Measurements from ENCODE around the gene FAM222B.
"Not testable (repeated sequence)": the region's sequence is repeated elsewhere in the genome, so short reads cannot be mapped to it uniquely, and the experiment has no call there.

The FAM222B gene, protein sequence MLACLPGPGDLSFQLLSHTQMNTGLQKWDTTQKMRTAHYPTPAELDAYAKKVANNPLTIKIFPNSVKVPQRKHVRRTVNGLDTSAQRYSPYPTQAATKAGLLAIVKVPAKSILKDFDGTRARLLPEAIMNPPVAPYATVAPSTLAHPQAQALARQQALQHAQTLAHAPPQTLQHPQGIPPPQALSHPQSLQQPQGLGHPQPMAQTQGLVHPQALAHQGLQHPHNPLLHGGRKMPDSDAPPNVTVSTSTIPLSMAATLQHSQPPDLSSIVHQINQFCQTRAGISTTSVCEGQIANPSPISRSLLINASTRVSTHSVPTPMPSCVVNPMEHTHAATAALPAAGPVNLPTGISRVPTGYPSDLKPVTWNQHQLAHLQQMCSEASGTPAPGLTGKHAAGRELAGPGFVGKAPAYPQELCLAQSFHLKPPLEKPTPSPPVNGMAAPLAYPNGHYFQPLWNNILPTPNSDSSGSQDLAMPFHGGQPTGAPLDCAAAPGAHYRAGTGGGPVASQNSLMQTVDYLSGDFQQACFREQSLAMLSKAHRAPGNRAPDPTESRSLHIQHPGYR

DNA sequence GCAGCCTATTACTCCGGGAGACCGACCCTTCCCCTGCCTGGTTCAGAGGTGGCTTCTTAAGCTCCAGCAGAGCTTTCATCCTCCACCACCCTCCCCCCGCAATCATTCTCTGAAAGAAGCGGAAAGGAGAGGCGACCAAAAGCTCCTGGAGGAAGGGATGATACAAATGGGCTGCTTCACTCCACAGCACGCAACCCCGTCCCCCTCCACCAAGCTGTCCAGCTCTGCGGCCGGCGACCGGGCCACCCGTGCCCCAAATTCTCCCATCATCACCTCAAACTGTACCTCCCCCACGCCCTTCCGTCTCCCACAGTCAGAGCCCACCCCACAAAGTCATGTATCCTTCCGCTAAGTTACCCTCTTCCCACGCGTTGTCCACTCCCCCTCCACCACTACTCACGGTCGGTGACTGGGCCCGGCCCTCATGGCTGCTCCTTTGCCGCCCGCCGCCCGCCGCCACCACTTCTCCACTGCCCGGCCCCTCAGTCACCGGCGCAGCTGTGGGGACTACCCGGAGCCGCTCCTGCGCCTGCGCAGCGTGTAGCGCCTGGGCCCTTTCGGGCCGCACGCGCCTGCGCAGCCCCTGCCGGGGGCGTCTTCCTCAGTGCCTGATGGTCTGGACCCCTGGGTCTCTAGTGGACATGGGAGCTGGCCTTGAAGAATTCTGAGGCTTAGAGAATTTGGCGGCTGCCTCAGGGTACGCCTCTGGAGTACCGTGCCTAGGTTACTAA lies at the start of gene FAM222B:
TSS of gene FAM222B (minus strand) at position 509 of the 731 bp plus-strand sequence. CDS start 76,123 bp downstream, outside the sequence.
- peak; percentile 80 for DNase-seq

DNA sequence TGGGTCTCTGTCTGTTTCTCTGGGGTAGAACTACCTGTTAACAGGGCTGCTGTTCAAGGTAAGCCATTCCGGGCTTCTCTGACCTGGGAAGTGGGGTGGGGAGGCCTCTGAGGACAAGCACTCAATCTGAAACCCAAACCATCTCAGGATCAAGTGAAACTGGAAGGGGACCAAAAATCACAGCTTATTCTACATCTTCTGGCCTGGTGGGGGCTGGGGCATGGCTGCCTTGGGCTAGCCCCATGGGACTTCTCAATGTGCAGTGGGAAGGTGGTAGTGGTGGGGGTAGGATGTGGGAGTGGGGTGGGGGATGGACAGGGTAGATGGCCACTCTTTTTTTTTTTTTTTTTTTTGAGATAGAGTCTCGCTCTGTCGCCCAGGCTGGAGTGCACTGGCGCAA lies 49.4 kb upstream of the FAM222B start:
- no peak for DNase-seq

DNA sequence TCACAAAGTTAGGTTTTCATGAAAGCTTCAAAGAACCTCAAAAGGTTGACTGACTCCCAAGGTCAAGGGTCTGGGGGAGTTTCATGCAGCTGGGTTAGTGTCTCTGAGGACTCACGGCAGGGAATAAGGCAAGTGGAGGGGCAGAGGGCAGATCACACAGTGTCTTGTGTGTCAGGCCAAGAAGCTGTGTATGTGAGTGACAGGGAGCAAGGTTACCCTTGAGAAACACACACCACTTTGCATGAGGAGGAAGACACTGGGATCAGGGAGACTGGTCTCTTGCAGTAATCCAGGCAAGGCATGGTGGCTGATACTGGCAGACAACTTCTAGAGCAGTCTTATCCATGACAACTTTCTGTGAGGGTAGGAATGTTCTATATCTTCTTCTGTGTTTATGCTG lies 48.6 kb upstream of the FAM222B start:
- no peak for DNase-seq

DNA sequence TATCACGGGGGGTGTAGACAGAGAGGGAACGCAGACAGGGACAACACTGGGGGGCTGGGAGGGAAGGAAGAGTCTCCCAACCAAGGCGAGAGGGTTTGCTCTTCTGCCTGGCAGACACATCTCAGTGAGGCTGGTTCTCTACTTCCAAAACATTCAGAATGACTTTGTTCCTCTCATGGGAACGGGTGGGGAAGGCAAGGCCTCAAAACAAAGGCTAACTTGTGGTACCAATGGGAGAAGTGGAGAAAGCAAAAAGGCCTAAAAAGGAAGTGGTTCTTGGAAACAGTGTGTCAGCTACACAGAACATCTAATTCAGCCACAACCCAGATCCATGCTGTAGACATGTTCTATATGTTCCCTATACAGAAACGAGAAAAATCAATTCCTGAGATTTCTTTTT lies 47.4 kb upstream of the FAM222B start:
- no peak for DNase-seq

DNA sequence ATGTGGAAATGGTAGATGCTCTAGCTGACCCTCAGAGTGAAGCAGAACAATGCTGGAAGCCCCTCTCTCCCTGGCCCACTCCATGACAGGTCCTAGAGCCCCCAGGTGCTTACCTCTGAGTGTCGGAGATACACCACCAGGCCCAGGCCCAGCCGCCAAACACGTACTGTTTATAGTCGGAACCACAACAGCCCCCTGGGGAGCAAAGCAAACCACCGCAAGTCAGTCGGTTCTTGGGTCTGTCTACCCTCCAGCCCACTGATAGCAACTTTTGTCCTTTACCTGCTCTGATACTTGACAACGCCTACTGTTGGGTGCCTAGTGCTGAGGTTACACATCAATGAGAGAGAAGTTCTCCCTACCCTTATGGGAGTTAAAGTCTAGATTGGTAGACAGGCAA lies 46.2 kb upstream of the FAM222B start:
- DNase-seq = no peak

DNA sequence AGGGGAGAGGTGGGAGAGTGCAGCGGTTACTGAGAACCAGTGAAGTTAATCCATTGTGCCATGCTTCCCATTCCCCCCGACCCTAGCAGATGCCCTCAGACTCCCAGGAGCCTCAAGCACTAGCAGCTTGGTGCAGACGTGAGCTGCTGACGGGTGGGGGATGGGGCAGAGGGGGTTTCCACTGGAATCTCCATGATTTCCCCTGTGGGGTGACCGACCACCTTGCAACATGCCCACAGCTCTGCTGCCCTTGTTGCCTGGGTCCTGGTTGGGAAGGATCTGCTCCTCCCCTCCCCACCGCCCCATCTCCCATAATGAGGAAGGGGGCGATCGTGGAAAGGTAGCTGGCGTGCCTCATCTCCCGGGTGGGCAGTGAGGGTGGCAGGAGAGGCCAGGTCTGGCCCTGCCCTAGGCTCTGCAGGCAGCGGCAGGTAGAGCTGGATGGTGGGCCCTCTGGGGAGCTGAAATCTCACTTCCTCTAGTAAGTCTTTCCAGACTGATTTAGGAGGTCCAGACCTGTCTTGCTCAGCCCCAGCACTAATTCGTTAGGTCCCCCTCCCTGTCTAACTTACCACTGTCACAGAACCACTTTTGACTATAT lies 45.4 kb upstream of the FAM222B start:
- no peak for DNase-seq

DNA sequence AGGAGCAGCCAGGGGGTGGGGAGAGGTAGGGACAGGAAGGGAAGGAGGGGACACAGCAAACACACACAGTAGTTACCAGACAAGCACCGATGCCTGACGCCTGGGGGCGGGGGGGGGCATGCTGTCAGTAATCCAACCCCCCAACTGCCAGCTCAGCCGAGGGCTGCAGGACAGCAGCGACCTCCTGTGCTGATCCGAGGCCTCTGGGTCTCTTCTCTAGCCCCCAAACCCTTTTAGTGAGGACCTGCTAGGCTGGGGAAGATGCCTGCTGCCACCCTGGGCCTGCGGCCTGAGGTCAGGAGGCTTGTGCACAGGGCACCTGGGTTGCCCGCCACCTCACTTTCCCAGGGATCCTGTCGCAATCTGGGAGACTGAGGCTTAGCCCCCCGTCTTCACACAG lies 43.4 kb upstream of the FAM222B start:
- DNase-seq = no peak

DNA sequence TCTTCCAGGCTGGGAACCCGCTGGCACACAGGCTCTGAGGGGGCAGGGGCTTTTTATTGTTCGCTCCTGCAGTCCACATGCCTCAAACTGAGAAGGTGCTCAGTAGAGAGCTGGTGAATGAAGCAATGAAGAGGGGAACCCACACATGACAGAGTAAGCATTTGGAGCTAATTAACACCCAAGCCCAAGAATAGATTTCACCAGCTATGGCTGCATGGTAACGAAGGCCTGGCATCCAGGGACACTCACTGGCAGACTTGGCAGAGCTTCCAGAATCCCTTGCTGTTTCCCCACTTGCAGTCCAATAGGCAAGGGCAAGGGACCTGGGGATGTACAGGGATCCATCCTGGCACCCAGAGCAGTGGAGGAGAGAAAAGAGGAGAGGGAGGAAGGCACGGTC lies 42.8 kb upstream of the FAM222B start:
- DNase-seq = no peak

DNA sequence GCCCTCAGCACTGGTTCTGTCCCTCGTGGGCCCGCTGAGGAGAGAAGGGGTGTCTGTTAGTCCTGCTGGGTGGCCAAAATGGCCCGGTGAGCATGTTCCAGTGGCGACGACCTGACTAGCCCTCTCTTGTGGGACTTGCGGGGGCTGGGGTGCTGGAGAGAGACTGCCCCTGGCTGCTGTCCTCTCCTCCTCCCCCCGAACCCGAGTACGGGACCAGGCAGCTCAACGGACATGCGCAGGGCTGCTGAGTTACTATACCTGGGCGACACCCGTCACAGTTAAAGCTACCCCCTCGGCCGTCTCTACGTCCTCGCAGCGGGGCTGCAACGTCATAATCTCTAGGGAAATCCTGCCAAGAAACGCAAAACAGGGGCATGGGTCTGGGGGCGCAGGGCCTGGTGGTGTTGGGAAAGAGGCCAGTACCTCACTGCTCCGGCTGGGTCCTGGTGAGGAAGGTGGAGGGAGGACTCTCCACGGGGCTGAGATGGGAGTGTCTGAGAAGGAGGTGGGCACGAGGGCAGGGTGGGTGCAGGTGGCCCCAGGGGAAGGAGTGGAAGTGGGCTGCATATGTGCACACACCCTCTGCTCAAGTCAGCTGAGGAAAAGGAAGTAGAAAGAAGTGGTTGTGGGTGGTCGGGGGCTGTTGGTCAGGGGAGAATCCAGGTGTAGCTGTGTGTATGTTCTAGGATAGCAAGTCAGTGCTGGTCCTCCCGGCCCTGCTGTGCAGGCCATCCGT lies 41.5 kb upstream of the FAM222B start:
- no peak for DNase-seq

DNA sequence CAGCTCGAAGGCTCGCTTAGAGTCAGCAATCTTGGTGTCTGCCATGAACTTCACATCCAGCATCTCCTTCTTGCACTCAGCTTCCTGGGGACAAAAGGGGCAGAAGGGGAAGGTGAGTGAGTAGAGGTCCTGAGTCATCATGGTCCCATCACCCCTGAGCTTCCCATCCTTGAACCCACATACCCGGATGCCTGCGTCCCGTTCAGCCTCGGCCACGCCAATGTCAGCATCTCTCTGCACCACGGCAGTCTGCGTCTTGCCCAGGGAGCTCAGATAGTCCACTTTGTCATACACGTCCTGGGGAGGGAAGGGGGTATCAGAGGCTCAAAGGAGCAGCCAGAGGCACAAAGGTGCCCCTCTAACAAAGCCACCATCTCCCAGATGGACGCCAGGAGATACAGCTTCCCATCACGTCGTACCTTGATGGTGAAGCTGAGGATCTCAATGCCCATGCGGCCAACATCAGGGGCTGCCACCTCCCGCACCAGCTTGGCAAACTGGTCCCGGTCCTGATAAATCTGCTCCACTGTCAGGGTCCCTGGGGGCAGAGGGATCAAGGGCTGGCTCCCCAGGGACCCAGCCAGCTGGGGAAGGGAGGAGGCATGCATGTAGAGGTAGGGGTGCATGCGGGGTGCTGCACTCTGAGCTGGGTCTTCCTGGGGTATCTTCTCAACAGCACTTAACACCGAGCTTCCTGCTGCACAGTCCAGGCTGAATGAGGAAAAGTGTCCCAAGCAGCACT lies 39.7 kb upstream of the FAM222B start:
- DNase-seq = no peak

DNA sequence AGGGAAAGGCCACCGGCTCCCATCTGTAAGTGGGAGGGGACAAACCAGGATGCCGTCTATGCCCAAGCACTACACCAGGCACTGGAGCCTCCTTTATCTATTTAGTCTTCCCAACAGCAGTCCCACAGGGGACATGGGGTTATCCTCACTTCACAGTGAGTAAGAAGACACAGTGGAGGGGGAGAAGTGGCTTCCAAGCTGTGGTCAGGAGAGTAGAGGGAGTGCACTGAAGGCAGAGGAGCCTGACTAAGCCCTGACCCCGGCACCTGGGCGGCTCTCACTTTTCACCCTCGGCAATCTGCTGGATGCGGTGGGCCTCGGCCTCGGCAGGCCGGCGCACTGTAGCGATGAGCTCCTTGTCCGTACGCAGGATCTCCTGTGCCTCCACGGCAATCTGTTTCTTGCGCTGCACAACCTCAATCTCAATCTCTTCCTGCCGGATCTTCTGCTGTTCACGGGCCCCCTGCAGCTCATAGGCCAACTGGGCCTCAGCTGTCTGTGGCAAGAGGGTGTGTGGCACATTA lies 39.0 kb upstream of the FAM222B start:
- no peak for DNase-seq

DNA sequence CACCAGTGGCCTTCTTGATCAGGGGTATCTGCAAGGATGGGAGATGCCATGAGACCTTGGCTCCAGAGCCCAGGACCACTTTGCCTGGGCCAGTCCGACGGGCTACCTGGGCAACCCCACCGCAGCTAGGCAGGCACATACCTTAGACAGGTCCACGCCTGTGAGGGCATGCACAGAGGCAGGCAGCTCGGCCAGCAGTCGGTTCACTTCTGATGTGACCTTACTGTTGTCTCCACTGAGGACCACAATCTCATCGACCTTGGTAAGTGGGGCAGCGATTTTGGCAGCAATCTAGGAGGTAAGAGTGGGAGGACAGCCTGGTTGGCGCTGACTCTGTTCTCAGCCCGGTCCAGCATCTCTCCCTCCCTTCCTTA lies 38.0 kb upstream of the FAM222B start:
- DNase-seq = no peak

DNA sequence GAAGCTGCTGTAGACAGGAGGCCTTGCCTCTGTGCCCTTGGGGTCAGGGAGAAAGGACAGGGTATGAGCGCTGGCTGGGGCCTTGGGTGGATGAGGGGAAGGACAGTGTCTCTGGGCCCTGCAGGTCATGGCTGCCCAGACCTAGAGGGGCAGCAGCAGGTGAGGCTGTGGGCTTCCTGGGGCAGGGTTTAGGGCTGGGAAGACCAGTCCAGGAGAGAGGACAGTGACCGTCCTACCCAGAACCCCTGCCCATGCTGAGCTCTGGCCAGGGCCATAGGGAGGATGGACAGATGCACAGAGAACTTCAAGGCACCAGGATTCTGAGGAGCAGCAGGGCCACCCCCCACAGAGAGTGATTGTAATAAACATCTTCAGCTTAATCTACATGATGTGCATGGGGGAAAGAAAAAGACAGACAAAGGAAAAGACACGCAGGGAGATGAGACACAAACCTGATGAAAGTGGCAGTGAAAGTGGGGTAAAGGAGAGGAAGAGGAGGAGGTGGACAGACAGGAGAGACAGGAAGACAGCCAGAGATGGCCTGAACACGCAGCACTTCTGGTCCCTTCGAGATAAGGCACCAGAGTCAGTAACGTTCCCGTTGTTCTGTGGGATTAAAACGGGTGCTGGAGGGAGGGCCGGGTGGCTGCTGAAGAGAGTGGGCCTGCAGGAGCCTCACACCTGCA lies 37.4 kb upstream of the FAM222B start:
- no peak for DNase-seq

DNA sequence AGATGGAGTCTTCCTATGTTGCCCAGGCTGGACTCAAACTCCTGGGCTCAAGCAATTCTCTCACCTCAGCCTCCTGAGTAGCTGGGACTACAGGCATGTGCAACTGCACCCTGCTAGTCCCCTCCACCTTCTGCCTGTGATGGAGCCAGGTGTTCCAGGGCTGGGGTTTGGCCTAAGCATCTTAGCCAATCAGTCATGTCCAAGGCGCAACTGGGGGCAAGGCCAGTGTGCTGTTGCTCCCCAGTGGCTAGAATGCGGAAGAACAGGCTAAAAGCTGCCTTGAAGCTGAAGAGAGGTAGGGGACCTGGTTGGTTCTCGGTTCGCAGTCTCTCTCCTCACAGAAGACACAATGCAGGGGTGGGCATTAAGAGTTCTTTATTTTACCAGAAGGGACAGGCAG lies 36.4 kb upstream of the FAM222B start:
- peak; percentile 17 for DNase-seq

DNA sequence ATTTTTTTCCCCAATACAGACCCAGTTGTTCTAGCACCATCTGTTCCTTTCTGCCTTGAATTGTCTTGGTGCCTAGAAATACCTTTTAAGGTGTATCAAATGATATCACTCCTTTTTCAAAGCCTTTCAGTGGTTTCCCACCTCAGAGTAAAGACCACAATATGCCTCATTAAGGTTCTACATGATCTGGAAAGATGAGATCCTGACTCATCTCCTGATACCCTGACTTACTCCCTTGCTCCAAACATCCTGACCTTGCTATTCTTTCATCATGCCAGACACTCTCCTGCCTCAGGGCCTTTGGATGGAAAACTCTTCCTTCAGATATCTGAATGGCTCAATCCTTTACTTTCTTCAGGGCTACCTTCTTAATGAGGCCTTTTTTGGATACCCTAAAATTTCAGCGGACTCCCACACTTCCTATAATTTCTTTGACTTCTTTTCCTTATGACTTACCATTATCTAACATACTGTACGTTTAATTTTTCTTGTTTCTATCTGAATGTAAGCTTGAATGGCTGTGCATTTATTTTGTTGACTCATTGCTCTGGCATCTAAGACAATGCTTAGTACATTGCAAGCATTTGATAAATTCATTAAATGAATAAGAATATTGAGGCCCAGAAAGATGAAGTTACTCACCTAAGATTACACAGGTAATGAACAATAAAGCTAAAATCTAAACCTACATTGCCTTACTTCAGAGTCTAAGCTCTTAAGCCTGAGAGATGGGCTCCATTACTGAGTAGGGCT lies 35.7 kb upstream of the FAM222B start:
- DNase-seq = no peak

DNA sequence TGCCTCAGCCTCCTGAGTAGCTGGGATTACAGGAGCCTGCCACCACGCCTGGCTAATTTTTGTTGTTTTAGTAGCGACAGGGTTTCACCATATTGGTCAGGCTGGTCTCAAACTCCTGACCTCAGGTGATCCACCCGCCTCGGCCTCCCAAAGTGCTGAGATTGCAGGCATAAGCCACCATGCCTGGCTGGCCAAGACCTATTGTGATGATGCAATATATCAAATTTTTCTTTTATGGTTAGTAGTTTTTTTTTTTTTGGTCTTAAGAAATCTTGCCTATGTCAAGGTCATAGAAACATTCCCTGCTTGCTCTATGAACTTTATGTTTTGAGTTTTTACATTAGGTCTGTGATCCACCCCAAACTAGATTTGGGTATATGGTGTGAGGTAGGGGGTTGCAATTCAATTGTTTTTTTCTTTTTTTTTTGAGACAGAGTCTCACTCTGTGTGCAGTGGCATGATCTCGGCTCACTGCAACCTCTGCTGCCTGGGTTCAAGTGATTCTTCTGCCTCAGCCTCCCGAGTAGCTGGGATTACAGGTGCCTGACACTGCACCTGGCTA lies 34.6 kb upstream of the FAM222B start:
- DNase-seq = not testable (repeated sequence)

DNA sequence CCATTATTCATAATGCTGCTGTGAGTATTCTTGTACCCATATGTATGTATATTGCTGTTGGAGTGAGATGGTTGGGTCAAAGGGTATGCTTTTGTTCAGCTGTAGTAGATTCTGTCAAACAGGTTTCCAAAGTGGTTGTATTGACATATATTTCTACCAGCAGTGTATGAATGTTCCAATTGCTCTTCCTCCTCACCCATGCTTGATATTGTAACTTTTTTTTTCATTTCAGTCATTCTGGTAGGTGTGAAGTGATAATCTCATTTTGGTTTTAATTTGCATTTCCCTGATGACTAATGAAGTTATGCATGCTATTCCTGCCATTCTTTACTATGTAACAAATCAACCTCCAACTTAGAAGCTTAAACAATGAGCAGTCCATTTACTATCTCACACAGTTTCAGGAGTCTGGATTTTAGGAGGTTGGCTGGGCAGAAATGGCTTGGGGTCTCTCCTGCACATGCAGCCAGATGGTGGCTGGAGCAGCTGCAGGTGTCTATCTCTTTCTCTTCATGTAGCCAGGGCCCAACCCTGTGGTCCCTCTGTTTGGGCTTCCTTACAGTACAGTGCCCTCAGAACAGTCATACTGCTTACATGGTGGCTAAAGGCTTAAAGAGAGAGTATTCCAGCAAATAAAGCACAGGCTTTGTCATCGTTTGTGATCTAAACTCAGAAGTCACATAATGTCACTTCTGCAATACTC lies 33.4 kb upstream of the FAM222B start:
- DNase-seq = no peak

DNA sequence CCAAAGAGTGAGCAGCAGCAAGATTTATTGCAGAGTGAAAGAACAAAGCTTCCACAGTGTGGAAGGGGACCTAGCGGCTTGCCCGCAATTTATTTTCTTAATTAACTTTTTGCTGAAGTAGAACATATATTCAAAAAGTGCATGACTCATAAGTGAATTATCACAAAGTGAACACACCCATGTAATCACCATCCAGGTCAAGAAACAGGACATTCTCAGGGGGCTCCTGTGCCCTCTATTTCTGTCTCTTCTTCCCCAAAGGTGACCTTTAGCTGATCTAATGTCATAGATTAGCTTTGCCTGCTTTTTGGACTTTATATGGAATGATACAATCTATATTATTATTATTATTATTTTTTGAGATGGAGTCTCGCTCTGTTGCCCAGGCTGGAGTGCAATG lies 32.2 kb upstream of the FAM222B start:
- DNase-seq = no peak

DNA sequence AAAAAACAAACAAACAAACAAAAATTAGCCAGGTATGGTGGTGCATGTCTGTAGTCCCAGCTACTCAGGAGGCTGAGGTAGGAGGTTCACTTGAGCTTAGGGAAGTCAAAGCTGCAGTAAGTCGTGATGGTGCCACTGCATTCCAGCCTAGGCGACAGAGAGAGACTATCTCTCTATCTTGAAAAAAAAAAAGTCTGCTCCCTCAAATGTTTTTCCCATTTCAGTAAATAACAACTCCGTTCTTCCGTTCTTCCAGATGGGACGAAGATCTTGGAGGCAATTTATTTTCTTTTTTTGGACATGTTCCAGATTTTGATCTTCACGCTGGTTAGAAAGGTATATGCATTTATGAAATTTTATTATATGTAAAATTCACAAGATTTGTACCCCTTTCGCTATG lies 31.2 kb upstream of the FAM222B start:
- DNase-seq = no peak

All from NCI-H526 treated with DMSO at 0.1 percent for 48 hours (cell line).